Measurements from ENCODE around the gene CAPN10. TPM values are rescaled to one million over a fixed set of nuclear protein-coding genes. Genes with fewer than 3 reads are reported as not detected.

The CAPN10 gene
- total RNA-seq, 4 donors from 2014 or later, result 41.9 to 118 (median 48.7) TPM

- no peak for DNase-seq
- in situ Hi-C loops (cut with MboI; ENCODE audit: low pct_ligation_motif_present in 1 of 4, low pct_unique_long_range_greater_than_20kb in 1 of 4, low sequenced_read_pairs in 3 of 4) (no loop called here), intact Hi-C loops (cut with DNase I; ENCODE audit: low total_unique reads) (no loop called here)
- H3K27me3 ChIP-seq, result no peaks in the 10 kb centered on the region
- no peaks in the 10 kb centered on the region for H3K36me3 ChIP-seq
- WGBS, 2 donors (ENCODE audit: low coverage in 1 of 2), result 81% methylated on average over 18 of the region's 18 CpGs; no CpG with 5 or more reads in 1 of the 2 donors
- TF ChIP-seq EP300 (IDR thresholded peaks at IDR 0.05; ENCODE audit: low read depth) (no peak), POLR2AphosphoS5 (IDR thresholded peaks at IDR 0.05) (no peak), POLR2A (IDR thresholded peaks at IDR 0.05) (no peak), CTCF (IDR thresholded peaks at IDR 0.05) (no peak)
- no peaks in the 10 kb centered on the region for H3K9me3 ChIP-seq
- H3K4me3 ChIP-seq, result peak overlapping the region in 1 of 4 donors; percentile 58
- H3K4me1 ChIP-seq, result peaks cover 29 to 52% (median 35%) of the 10 kb centered on the region in 4 donors
- H3K27ac ChIP-seq, result no peak overlapping the region
Measured at GRCh38 chr2:240558236-240558761, 28.2 kb upstream of the CAPN10 start.

DNA sequence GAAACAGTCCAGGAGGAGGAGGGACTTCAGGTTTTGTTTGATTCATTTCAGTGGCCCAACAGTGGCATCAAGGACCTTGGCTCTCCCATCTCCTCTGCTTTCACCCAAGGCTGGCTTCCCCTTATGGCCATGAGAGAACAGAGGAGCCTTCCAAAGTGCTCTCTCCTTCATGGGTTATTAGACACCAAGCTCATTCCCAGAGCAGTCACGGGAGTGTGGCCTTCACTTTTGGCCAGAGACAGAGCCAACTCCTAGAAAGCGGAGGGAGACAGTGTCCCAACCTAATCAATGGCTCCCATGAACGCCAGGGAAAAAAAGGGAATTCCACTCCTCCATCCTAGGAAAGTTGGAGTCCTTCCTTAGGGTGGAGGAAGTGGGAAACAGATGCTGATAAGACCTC lies 27.2 kb upstream of the CAPN10 start:
- intact Hi-C loops (cut with DNase I; ENCODE audit: low total_unique reads), result no loop called here
- no peaks in the 10 kb centered on the region for H3K9me3 ChIP-seq
- no peak for TF ChIP-seq POLR2A (IDR thresholded peaks at IDR 0.05)
- TF ChIP-seq POLR2AphosphoS5 (IDR thresholded peaks at IDR 0.05), result no peak
- TF ChIP-seq EP300 (IDR thresholded peaks at IDR 0.05; ENCODE audit: low read depth), result no peak
- no peak for TF ChIP-seq CTCF (IDR thresholded peaks at IDR 0.05)
- peak overlapping the region in 1 of 4 donors; percentile 100 for H3K27ac ChIP-seq
- H3K27me3 ChIP-seq, result no peaks in the 10 kb centered on the region
- no peak for DNase-seq
- no peak overlapping the region for H3K4me3 ChIP-seq
- in situ Hi-C loops (cut with MboI; ENCODE audit: low pct_ligation_motif_present in 1 of 4, low pct_unique_long_range_greater_than_20kb in 1 of 4, low sequenced_read_pairs in 3 of 4), result no loop called here
- no peaks in the 10 kb centered on the region for H3K36me3 ChIP-seq
- peaks cover 29 to 55% (median 35%) of the 10 kb centered on the region in 4 donors for H3K4me1 ChIP-seq
- WGBS, 2 donors (ENCODE audit: low coverage in 1 of 2), result 100% methylated on average over 3 of the region's 3 CpGs; no CpG with 5 or more reads in 1 of the 2 donors

GRCh38 chr2:240560084-240560479 lies 26.5 kb upstream of the CAPN10 start, which contains the start of gene DUSP28:
DUSP28 (plus strand) TSS chr2:240560357; CDS start chr2:240560685, 328 bp downstream.
- Histone ChIP-seq H3K4me1 (peaks cover 30 to 60% (median 41%) of the 10 kb centered on the region in 4 donors), H3K27ac (peak within 1 kb of the TSS; percentile 98 to 100 (median 100)), H3K4me3 (peak within 1 kb of the TSS; percentile 73 to 97 (median 85)), H3K36me3 (no peaks in the 10 kb centered on the region), H3K9me3 (no peaks in the 10 kb centered on the region), H3K27me3 (no peaks in the 10 kb centered on the region)
- in situ Hi-C loops (cut with MboI; ENCODE audit: low pct_ligation_motif_present in 1 of 4, low pct_unique_long_range_greater_than_20kb in 1 of 4, low sequenced_read_pairs in 3 of 4) (no loop called here), intact Hi-C loops (cut with DNase I; ENCODE audit: low total_unique reads) (no loop called here)
- 0 to 1% methylated on average over 12 to 36 of the region's 39 CpGs for WGBS, 2 donors (ENCODE audit: low coverage in 1 of 2)
- peak; percentile 94 for TF ChIP-seq POLR2A (IDR thresholded peaks at IDR 0.05)
- TF ChIP-seq POLR2AphosphoS5 (IDR thresholded peaks at IDR 0.05), result peak; percentile 95 to 97 (median 96)
- no peak for TF ChIP-seq EP300 (IDR thresholded peaks at IDR 0.05; ENCODE audit: low read depth)
- peak; percentile 94 for DNase-seq

DNA sequence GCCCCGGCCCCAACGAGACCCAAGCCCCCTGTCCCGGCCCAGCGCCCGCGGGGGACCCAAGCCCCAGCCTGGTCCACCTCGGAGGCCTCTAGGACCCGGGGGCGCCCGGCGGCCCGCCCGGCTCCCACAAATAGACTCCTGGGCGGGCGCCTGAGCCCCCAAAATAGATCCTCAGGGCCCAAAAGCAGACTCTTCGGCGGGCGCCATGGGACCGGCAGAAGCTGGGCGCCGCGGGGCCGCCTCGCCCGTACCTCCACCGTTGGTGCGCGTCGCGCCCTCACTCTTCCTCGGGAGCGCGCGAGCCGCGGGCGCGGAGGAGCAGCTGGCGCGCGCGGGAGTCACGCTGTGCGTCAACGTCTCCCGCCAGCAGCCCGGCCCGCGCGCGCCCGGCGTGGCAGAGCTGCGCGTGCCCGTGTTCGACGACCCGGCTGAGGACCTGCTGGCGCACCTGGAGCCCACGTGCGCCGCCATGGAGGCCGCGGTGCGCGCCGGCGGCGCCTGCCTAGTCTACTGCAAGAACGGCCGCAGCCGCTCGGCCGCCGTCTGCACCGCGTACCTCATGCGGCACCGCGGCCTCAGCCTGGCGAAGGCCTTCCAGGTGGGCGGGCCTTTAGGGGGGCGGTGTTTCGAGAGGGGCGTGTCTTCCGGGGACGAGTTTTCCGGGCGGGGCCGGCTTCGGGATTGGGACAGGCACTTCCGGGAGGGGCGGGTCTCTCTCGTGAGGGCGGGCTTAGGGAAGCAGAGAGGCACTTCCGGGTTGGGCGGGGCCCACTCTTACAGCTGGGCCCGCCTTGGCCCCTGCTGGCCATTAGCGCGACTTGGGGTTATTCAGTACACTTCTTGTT lies 25.8 kb upstream of the CAPN10 start:
- Histone ChIP-seq H3K4me1 (peaks cover 35 to 67% (median 47%) of the 10 kb centered on the region in 4 donors), H3K4me3 (peak overlapping the region; percentile 73 to 97 (median 85)), H3K27me3 (no peaks in the 10 kb centered on the region), H3K36me3 (no peaks in the 10 kb centered on the region), H3K27ac (peak overlapping the region; percentile 98 to 100 (median 100)), H3K9me3 (no peaks in the 10 kb centered on the region)
- intact Hi-C loops (cut with DNase I; ENCODE audit: low total_unique reads) (no loop called here), in situ Hi-C loops (cut with MboI; ENCODE audit: low pct_ligation_motif_present in 1 of 4, low pct_unique_long_range_greater_than_20kb in 1 of 4, low sequenced_read_pairs in 3 of 4) (no loop called here)
- peak; percentile 100 for DNase-seq
- WGBS, 2 donors (ENCODE audit: low coverage in 1 of 2), result 0% methylated on average over 66 of the region's 101 CpGs; no CpG with 5 or more reads in 1 of the 2 donors
- TF ChIP-seq CTCF (IDR thresholded peaks at IDR 0.05) (peak in 4 of 5 experiments; percentile 26 to 68 (median 35)), POLR2AphosphoS5 (IDR thresholded peaks at IDR 0.05) (peak; percentile 91 to 96 (median 91)), EP300 (IDR thresholded peaks at IDR 0.05; ENCODE audit: low read depth) (no peak), POLR2A (IDR thresholded peaks at IDR 0.05) (peak; percentile 80)
